Measurements from ENCODE around the gene LENG1.

DNA sequence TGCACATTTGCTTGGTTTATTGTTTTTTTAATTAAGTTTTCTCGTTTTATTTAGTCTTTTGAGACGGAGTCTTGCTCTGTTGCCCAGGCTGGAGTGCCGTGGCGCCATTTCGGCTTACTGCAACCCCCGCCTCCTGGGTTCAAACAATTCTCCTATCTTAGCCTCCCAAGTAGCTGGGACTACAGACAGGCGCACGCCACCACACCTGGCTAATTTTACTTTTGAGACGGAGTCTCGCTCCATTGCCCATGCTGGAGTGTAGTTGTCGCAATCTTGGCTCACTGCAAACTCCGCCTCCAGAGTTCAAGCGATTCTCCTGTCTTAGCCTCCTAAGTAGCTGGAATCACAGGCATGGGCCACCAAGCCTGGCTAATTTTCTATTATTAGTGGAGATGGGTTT is 42.5 kb upstream of the LENG1 start:
- TF ChIP-seq, protein P1, sequence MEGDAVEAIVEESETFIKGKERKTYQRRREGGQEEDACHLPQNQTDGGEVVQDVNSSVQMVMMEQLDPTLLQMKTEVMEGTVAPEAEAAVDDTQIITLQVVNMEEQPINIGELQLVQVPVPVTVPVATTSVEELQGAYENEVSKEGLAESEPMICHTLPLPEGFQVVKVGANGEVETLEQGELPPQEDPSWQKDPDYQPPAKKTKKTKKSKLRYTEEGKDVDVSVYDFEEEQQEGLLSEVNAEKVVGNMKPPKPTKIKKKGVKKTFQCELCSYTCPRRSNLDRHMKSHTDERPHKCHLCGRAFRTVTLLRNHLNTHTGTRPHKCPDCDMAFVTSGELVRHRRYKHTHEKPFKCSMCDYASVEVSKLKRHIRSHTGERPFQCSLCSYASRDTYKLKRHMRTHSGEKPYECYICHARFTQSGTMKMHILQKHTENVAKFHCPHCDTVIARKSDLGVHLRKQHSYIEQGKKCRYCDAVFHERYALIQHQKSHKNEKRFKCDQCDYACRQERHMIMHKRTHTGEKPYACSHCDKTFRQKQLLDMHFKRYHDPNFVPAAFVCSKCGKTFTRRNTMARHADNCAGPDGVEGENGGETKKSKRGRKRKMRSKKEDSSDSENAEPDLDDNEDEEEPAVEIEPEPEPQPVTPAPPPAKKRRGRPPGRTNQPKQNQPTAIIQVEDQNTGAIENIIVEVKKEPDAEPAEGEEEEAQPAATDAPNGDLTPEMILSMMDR (IDR thresholded peaks at IDR 0.05), result no peak
- TF ChIP-seq EZH2 (IDR thresholded peaks at IDR 0.05), result no peak
- TF ChIP-seq EZH2phosphoT487 (IDR thresholded peaks at IDR 0.05), result no peak
